ENCODE data around the gene BYSL.

Gene BYSL

DNA sequence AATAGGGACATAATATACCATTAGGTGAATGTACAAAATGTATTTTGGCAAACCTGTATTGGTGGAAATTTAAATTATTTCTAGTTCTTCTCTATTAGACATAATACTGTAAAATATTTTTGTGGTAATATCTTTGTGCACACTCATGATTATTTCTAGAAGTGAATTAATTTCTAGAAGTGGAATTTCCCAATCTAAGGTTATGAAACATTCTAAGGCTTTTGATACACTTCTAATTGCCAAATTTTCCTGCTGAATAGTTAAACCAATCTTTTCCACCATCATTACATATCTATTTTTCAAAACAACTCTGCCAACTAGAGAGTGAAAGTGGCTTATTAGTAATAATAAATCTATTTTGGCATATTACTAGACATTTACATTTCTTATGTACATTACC lies 22.2 kb downstream of the BYSL start:
- DNase-seq: no peak

DNA sequence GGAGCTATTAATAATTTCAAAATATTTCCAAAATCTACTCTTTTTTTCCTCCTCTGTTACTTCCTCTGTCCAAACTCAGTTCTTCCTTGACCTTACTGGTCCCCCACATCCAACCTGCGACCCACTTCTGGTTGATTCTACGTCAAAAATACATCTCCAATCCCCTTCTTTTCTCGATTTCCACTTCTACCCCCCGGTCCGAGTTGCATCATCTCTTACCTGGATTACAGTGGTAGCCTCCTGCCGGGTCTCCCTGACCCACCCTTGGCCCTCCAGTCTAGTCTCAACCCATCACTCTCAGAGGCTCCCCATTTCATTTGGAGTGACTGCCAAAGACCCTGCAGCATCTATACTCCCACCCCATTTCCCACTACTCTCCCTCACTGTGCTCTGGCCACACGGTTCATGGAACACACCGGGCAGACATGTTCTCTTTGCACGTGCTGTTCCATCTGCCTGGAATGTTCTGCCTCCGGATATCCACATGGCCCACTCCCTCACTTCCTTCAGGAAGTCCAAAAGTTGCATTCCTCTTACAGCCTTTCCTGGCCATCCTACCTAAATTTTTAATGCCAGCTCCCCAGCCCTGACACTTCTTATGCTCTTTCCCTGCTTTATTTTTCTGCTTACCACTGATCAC lies 26.4 kb downstream of the BYSL start:
- no peak for DNase-seq

DNA sequence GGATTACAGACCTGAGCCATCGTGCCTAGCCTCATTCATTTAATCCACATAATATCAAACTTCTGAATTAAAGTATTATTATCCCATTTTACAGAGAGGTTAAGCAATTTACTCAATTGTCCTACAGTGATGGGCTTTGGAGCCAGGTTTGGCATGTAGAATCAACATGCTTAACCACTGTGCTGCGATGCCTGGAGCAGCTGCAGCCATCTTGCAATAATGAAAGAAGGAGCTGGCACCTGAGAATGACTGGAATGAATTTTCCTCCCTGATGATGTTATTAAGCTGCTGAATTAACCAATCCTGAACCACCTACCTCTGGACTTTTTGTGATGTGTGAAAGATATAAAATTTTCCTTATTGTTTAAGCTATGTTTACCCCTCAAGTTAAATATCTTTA lies 33.4 kb downstream of the BYSL start:
- DNase-seq: no peak

DNA sequence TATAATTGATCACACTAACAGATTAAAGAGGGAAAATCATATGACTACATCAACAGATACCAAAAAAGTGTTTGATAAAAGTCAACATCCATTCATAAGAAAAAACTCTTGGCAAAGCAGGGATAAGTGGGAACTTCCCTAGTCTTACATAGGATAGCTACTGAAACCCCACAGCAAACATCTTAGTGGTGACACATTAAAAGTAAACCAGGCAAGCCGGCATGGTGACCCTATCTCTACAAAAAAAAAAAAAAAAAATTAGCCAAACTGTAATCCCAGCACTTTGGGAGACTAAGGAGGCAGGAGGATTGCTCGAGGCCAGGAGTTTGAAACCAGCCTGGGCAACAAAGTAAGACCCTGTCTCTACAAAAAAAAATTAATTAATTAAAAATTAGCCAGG lies 34.1 kb downstream of the BYSL start:
- no peak for DNase-seq

DNA sequence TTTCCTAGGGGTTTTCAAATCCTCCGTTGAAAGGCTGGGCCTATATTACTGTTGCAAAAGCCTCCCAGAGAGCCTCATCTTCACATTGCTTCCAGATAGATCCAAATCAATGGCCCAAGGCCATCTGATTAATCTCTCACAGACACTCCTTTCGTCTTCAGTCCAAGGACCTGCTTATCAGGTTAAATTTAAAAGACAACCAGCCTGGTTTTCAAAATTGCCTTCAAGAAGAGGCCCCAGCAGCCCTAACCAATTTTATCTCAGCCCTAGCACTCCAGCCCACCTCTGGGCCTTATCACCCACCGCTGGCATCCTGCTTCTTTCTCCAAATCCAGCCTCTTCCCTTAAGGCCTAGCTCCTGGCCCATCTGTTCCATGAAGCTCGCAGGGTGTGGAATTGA lies 35.8 kb downstream of the BYSL start:
- DNase-seq: no peak

DNA sequence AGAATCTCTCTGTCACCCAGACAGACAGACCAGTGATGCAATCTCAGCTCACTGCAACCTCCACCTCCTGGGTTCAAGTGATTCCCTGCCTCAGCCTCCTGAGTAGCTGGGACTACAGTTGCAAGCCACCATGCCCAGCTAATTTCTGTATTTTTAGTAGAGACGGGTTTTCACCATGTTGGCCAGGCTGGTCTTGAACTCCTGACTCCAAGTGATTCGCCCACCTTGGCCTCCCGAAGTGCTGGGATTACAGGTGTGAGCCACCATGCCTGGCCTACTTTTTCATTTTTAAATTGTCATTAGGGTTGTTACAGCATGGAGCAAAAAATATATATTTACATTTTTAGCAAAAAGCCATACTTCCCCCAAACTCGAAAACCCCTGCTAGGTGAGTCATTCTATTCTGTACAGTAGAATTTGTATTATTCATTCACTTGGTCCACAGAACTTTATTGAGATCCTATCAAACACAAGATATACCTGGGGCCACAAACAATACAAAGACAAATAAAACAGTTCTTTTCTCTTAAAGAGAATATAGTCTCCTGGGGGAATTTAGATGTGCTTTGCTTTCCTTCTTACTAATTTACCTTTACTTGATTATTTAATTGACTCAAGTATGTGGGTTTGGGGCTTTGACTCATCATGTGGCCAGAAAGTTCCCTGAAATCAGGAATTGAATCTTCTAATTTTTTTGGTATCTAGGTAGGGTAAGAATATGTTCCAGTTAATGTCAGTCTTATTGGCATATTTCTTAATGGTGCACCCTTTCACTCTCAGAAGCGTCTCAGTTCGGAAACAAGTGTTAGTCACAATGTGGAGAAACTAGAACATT lies 36.9 kb downstream of the BYSL start:
- no peak for DNase-seq

DNA sequence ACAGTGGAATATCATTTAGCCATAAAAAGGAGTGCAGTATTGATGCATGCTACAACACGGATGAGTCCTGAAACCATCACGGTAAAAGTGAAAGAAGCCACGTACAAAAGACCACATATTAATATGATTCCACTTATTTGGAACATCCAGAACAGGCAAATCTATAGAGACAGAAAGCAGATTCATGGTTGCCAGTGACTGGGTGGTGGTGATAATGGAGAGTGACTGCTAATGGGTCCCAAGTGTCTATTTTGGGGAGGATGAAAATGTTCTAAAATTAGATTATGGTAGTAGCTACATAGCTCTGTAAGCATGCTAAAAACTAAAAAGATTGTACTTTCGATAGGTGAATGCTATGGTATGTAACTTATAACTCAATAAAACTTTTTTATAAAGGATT lies 38.7 kb downstream of the BYSL start:
- no peak for DNase-seq

DNA sequence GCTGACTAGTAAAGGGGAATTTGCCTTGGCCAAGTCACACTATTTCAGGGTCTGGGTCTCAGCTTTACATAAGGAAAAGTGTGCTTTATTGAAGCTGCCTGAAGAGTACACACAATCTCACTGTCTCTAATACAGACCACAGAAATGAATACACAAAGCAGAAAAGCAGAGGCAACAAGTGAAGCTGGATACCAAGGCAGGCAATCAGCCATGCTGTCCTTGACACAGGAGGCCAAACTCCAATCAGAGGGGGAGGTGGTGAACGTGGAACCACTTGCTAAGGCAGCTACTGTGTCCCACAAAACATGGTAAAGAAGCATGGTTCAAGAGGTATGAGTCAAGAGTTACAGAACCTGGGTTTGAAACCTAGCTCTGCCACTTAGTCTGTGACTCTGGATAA lies 42.1 kb downstream of the BYSL start:
- DNase-seq: peak; percentile 52

DNA sequence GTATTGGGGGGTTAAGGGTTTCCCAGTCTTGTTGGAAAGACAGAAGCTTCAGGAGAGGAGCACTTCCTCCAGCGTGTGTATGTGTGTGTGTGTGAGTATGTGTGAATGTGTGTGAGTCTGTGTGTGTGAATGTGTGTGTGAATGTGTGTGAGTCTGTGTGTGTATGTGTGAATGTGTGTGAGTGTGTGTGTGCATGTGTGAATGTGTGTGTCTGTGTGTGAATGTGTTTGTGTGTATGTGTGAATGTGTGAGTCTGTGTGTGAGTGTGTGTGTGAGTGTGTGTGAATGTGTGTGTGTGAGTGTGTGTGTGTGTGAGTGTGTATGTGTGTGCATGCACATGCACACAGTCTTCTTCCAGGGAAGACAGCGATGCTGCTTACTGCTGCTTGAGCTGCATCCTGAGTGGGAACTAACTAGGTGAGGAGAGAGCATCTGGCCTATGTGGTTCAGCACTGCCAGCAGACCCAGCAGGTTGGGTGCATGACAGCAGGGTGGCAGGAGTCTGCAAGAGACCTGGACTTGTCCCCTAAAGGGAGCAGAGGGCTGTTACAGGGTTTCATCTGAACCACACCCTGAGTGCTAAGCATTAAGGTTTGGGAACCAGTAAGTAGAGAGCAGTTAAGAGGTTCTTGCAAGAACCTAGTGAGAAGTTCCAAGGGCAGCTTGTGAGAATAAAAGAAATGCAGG lies 43.0 kb downstream of the BYSL start:
- peak; percentile 60 for DNase-seq

DNA sequence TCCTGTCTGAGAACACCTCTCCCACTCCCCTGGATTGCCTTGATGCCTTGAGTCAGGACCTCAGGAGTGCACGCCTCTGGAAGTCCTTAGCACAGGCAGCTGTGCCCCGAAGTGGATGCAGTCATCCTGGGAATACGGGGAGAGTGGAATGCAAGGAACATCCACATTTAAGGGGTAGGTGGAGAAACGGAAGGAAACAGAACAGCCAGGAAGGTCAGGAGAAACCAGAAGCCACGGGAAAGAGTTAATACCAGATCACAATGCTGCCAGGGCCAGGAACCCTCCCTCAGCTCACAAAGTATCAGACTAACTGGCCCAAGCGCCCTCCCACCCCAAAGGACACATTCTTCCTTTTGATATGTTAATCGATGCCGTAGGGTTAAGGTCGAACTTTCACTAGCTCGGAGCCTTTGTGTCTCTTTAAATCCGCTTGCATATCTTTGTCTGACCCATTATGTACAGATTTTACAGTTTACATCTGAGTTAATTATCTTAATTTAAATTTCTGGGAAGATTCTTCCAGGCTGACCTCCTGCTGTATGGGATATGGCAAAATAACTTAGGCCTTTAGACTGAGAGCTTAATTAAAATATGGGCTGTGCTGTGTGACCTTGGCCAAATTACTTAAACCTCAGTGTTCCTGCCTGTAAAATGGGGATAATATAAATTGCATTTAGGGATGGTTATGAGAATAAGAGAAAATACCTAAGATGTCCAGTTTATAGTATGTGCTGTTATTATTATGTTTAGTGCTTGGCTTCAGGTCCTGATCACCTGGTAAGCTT lies 44.3 kb downstream of the BYSL start:
- peak; percentile 44 for DNase-seq

DNA sequence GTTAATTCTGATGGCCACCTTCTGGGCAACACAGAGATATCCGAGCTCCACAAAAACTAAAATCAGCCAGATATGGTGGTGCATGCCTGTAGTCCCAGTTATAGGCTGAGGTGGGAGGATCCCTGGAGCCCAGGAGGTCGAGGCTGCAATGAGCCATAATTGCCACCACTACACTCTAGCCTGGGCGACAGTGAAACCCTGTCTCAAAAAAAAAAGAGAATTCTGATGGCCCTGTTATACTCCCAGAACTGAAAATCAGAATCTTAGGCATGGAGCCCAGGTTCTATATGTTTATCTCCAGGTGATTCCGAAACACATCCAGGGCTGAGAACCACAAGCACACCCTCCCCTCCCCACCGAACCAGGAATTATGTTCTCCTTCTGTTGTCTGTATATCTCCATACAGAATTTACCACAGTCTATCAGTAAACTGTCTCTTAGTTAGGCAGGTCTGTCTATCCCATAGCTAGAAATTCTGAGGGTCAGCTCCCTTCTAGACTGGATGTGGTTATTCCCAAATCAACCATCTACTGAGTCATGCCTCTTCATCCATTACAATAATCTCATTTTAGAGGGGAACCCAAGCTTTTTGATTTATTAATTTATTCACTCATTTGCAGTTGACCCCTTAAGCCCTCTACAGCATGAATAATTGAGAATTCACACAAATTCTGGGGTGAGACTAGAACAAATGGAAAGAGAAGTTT lies 45.1 kb downstream of the BYSL start:
- peak; percentile 30 for DNase-seq

DNA sequence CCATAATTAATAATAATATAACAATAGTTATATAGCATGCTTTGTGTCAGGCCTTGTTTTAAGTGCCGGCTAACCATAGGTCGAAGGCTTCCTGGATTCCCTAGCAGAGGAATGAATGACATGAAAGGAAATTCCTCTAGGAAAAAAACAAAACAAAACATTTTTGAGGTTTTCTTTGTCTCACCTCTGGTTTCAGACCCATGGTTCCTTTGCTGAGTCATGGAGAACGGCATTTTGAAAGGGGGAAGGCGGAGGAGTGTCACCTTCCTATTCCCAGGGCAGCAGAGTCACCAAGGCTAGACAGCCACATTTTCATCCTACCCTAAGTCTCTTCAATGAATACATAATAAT lies 45.6 kb downstream of the BYSL start:
- peak; percentile 43 for DNase-seq

DNA sequence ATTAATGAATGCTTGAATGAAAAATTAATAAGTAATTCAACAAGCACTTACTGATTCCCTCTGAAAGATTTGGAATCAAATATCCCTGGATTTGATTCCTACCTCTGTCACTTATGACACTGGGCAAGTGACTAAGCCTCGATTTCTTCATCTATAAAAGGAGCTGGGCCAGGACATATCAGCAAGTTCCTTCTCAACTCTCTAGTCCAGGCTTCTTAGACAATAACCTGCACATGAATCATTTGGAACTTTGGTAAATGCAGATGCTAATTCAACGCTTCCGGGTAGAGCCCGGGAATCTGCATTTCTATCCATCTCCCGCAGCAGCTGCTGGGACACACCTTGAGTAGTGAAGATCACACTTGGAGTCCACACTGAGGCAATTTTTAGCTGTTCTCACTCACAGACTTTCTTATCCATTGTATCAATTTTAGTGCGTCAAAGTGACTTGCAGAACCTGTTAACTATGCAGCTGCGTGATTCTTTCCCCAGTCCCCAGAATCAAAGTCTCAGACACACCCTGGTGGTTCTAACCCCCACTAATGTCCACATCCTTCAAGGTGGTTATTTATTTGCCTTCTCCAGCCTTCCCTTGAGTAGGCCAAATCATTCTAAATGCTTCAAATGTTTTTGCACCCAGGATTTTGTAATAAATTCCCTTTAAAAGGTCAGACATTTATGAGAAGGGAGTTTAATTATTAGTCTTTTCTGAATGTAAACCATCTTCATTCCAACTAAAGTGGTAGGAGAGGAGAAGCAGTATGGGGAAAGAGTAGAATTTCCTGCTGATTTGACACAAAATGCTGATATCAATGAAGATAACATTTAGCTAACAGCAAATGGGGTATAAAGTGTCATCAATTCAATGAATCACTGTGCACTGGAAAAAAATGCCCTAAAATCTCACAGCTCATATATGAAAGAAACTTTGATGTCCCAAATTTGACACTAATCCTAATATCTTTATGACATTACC lies 46.3 kb downstream of the BYSL start:
- peak; percentile 50 for DNase-seq

DNA sequence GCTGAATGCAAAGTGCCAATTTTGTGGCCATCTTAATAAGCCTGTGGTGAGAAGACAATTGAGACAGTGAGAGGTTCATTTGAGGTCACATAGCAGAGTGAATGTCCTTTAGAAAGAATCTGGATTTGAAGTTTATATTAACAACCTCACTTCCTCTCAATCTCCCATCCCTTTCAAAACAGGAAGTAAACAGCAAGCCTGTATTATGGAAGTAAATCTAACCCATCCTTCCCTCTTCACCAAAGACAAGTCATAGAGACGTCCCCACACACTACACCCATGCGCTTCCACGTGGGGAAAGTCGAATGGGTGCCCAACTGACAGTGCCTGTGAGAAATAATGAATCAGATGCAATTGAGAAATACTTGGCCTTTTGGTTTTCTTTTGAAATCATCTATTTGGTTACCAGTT lies 49.1 kb downstream of the BYSL start:
- peak; percentile 75 for DNase-seq

DNA sequence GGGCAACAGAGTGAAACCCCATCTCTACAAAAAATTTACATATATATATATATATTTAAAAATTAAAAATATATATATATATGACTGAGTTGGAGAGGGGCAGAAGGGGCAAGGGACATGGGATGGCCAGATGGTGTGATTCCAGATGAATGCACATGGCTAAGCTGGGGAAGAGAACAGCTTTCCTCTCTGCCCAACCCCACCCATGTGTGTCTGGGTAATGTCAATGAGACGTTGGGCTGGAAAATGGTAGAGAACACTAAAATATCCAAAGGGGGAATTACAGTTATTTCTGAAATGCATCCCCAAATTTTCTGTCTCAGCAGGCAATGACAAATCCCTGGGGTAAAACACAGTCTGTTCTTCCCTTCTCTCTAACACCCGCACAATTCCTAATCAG lies 51.5 kb downstream of the BYSL start:
- no peak for DNase-seq

DNA sequence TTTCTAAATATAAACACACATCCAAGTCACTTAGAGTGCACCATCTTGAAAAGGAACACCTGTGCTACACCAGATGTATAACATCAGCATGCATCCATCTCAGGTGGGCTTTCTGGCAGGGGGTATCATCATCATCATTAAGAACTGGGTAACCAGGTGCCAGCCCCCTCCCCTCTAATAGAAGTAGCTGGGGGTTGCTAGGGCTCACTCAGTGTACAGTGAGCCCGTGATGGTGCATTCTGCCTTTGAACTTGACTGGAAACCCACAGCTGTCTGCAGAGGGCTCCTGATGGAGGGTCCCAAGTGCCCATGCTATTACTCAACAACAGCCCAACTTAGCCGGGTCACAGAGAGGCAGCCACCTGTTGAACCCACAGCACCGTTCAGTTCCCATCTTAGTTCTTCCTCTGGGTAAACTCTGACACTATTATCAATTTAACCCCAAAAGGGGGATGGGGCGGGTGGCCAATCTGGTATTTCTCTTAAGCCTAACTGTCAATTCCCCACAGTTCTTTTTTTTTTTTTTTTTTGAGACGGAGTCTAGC lies 53.1 kb downstream of the BYSL start:
- DNase-seq: peak; percentile 48

DNA sequence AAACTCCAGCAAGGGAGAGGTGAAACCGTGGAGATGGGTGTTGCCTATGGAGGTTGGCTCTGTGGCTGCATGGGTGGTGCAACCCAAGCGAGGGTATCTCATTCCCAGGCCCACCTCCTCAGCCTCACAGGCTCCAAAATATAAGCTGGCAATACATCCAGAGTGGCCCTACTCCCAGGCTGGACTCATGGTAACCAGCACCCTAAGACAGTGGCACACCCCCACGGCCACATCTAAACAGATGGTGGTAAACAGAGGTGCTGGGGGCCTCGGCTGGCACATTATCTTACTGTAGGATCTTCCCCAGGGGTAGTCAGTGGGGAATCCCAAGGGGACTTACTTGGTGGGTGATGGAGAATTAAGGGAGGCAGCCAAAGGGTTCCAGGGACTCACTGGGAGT lies 54.0 kb downstream of the BYSL start:
- peak; percentile 56 for DNase-seq

DNA sequence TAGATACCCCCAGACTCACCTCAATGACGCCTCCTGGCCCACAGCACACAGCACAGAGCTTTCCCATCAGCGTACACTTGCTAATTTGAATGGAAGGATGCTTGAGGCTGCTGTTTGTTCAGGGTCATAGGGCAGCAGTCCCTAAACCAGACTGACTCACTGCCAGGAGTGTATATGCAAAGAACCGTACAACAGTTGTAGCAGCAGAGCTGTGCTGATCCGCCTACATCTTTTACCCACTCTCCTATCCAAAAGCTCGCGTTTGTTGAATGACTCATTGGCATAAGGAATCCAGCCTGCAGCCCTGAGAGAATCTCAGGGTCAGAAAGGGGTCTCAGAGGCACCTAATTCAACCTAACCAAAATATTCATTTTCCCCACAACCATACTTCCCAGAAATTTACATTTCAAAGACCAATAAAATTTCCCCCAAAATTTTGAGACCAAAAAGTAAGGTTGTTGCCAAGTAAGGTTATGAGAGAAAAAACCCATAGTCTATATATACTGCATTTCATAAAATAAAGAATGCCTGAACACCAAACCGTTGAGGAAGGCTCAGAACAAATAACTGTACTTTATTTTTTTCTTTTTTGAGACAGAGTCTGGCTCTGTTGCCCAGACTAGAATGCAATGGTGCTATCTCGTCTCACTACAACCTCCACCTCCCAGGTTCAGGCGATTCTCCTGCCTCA lies 55.6 kb downstream of the BYSL start:
- DNase-seq: peak; percentile 59

Data from activated CD8-positive, alpha-beta memory T cell treated with anti-CD3 and anti-CD28 coated beads, Interleukin-2, amount 50 U/mL, for 48 hours (primary cell).